Heart left ventricle (tissue), 13 donors: ENCODE data around the gene TMTC2.

ENCODE experiments used
- POLR2A ChIP-seq, 2 donors: fragments of 450-650 bp; IDR thresholded peaks; one replicate each; pipeline ENCODE4 v1.6.1; 2017; ENCODE audit warnings: antibody characterized with exemption in 2 of 2, mild to moderate bottlenecking in 2 of 2, moderate library complexity in 2 of 2
- TF ChIP-seq, protein P1 (sequence below), 12 donors: fragments of 200-600 bp; sonication (generic) in 4 of 12; IDR thresholded peaks; one replicate each; pipeline versions ENCODE4 v1.5.0 to v1.8.0; 2018 to 2022; ENCODE audit warnings: antibody characterized with exemption in 12 of 12, mild to moderate bottlenecking in 5 of 12
- donor health status: ischemic (EF 13 %, LVEDD 7.1; RV severe dilation, severe dysfunction).
- donor health status: DM: no; HTN: yes; CAD: no.
- donor health status: DM: no; HTN: no; CAD: no.
- donor health status: ischemic (EF 25% LVEDD 6.9; RV normal size, moderate dysfunction).
- donor health status: ischemic (EF 25% LVEDD 5.7; RV mildly dilated, moderate dysfunction).
- donor health status: ischemic (EF 35%, LVEDD 5.7; RV mildly dilated, moderate dysfunction).
- donor health status: nonischemic (EF 11% LVEDD 7.7; RV severe dilation, severe dysfunction).
- donor health status: DM: yes; HTN: yes; CAD: no.
- donor health status: PGD.
- donor health status: ischemic (EF 29% LVEDD 5.4; RV normal size, mild dysfunction).
- donor health status: nonischemic (EF 23%, LVEDD 6.1; RV moderate dilation, normal function).

DNA sequence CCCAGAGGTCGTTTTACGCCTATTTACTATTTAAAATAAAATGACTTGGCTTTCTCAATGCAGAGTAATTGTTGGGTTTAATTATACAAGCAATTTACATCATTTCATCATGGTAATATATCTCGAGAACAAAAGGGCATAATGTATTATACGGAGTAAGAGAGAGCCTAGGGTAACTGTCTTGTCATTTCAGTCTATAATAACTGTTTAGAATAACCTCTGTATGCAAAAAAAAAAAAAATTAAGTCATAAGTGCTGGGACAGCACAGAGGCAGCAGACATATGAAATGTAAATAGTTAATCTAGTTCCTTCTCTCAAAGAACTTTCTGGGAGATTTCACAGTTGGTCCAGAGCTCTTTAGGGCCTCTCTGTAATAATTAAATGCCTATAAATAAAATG is 284.9 kb downstream of the TMTC2 start:
- TF ChIP-seq, protein P1, sequence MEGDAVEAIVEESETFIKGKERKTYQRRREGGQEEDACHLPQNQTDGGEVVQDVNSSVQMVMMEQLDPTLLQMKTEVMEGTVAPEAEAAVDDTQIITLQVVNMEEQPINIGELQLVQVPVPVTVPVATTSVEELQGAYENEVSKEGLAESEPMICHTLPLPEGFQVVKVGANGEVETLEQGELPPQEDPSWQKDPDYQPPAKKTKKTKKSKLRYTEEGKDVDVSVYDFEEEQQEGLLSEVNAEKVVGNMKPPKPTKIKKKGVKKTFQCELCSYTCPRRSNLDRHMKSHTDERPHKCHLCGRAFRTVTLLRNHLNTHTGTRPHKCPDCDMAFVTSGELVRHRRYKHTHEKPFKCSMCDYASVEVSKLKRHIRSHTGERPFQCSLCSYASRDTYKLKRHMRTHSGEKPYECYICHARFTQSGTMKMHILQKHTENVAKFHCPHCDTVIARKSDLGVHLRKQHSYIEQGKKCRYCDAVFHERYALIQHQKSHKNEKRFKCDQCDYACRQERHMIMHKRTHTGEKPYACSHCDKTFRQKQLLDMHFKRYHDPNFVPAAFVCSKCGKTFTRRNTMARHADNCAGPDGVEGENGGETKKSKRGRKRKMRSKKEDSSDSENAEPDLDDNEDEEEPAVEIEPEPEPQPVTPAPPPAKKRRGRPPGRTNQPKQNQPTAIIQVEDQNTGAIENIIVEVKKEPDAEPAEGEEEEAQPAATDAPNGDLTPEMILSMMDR (IDR thresholded peaks at IDR 0.05) = no peak
- no peak for TF ChIP-seq POLR2A (IDR thresholded peaks at IDR 0.05)
